Lower lobe of right lung (tissue), 2 donors: ENCODE results near the gene UNC45A. TPM values are rescaled to one million over a fixed set of nuclear protein-coding genes. Genes with fewer than 3 reads are reported as not detected.
A peak's percentile ranks its signal among the peaks of the same experiment; 100 is the strongest.

Source experiments
- ATAC-seq, 2 donors: fragments of 200-7000 bp; cut with Tn5 transposase; one replicate each; pipeline ENCODE4 v1.9.1; 2020 to 2022; ENCODE audit warnings: mild to moderate bottlenecking in 2 of 2, moderate library complexity in 2 of 2
- DNase-seq: peaks from one replicate; pipeline ENCODE4 v3.0.0-alpha.2; 2020
- H3K27ac ChIP-seq: fragments of 200-600 bp; one replicate; pipeline ENCODE4 v1.8.0; 2022
- H3K27me3 ChIP-seq: fragments of 200-600 bp; one replicate; pipeline ENCODE4 v1.8.0; 2022; ENCODE audit warnings: low read depth
- H3K36me3 ChIP-seq: fragments of 200-600 bp; one replicate; pipeline ENCODE4 v1.8.0; 2022; ENCODE audit warnings: mild to moderate bottlenecking
- H3K4me1 ChIP-seq: fragments of 200-600 bp; one replicate; pipeline ENCODE4 v1.8.0; 2022
- H3K4me3 ChIP-seq: fragments of 200-600 bp; one replicate; pipeline ENCODE4 v1.8.0; 2022; ENCODE audit warnings: mild to moderate bottlenecking
- H3K9me3 ChIP-seq: fragments of 200-600 bp; one replicate; pipeline ENCODE4 v1.8.0; 2022
- intact Hi-C: fragments of 100-400 bp; cut with DNase I; formaldehyde crosslinking; loops from one replicate; pipeline ENCODE4 v1.11.0; 2022
- total RNA-seq: library from RNA; stranded (reverse); fragmentation: NEBNext Ultra II Directional; extraction: Animal tissue kit (Norgen Biotek cat#: 25700); gene quantifications from one replicate; pipeline ENCODE4 v1.2.1, GENCODE V29; 2021
- TF ChIP-seq, protein P1 (sequence below): fragments of 200-600 bp; IDR thresholded peaks from one replicate; pipeline ENCODE4 v1.8.0; 2022; ENCODE audit warnings: antibody characterized with exemption, mild to moderate bottlenecking
- donor health status: DM: no; HTN: yes; CAD: no; lungs with severe emphysema.

Gene UNC45A
- total RNA-seq, 1 donor from 2014 or later = 50.4 TPM

DNA sequence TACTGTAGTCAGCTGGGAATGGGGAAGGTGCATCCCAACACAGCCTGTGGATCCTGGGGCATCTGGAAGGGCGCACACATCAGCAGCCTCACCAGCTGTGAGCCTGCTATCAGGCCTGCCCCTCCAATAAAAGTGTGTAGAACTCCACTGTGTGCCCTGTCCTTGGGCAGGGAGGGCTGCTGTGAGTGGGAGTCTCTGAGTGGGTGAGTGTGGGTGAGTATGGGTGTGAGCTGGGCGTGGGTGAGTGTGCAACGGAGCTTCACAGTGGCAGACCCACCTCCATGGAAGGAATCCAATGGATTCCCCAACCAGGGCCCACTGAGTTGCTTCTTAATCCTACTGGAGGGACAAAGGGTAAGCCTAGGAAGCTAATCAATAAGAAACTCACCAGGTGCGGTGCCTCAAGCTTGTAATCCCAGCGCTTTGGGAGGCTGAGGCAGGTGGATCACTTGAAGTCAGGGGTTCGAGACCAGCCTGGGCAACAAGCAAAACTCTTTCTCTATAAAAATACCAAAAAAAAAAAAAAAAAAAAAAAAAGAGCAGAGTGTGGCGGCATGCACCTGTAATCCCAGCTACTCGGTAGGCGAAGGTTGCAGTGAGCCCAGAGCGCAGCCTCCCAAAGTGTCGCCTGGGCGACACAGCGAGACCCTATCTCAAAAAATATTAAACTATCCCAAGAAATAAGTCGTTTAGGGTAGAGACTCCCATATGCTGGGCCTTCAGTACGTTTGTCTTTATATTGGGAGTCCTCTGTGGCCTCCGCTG, 19.0 kb downstream of the UNC45A start:
- Histone ChIP-seq H3K4me3 (peak overlapping the region; percentile 89), H3K36me3 (peaks cover 50% of the 10 kb centered on the region), H3K4me1 (peaks cover 31% of the 10 kb centered on the region), H3K27me3 (no peaks in the 10 kb centered on the region), H3K27ac (peak overlapping the region; percentile 97), H3K9me3 (no peaks in the 10 kb centered on the region)
- DNase-seq (no peak), ATAC-seq (no peak)
- intact Hi-C loops = no loop called here
- TF ChIP-seq, protein P1, sequence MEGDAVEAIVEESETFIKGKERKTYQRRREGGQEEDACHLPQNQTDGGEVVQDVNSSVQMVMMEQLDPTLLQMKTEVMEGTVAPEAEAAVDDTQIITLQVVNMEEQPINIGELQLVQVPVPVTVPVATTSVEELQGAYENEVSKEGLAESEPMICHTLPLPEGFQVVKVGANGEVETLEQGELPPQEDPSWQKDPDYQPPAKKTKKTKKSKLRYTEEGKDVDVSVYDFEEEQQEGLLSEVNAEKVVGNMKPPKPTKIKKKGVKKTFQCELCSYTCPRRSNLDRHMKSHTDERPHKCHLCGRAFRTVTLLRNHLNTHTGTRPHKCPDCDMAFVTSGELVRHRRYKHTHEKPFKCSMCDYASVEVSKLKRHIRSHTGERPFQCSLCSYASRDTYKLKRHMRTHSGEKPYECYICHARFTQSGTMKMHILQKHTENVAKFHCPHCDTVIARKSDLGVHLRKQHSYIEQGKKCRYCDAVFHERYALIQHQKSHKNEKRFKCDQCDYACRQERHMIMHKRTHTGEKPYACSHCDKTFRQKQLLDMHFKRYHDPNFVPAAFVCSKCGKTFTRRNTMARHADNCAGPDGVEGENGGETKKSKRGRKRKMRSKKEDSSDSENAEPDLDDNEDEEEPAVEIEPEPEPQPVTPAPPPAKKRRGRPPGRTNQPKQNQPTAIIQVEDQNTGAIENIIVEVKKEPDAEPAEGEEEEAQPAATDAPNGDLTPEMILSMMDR = no peak

GRCh38 chr15:90954712-90955623, 19.9 kb downstream of the UNC45A start, which contains the start of gene RCCD1:
TSS of gene RCCD1 (plus strand) at chr15:90954884. CDS start at chr15:90956735, 1,851 bp downstream.
- Histone ChIP-seq H3K36me3 (peaks cover 44% of the 10 kb centered on the region), H3K4me1 (peaks cover 31% of the 10 kb centered on the region), H3K4me3 (peak within 1 kb of the TSS; percentile 89), H3K27ac (peak within 1 kb of the TSS; percentile 97), H3K27me3 (no peaks in the 10 kb centered on the region), H3K9me3 (no peaks in the 10 kb centered on the region)
- ATAC-seq (peak; percentile 96 to 97), DNase-seq (peak; percentile 98)
- intact Hi-C loops = no loop called here
- TF ChIP-seq, protein P1 = no peak

- intact Hi-C loops = no loop called here
- H3K36me3 ChIP-seq = peaks cover 43% of the 10 kb centered on the region
- DNase-seq (no peak), ATAC-seq (no peak)
- no peaks in the 10 kb centered on the region for H3K27me3 ChIP-seq
- peak overlapping the region; percentile 89 for H3K4me3 ChIP-seq
- no peaks in the 10 kb centered on the region for H3K9me3 ChIP-seq
- TF ChIP-seq, protein P1 = no peak
- no peak overlapping the region for H3K27ac ChIP-seq
- H3K4me1 ChIP-seq = peaks cover 31% of the 10 kb centered on the region
These were observed 20.7 kb downstream of the UNC45A start for GRCh38 chr15:90955624-90956273.

GRCh38 chr15:90956274-90957030, 21.4 kb downstream of the UNC45A start:
- peak; percentile 65 to 66 for ATAC-seq
- Histone ChIP-seq H3K4me1 (peaks cover 31% of the 10 kb centered on the region), H3K4me3 (peak overlapping the region; percentile 67), H3K36me3 (peaks cover 43% of the 10 kb centered on the region), H3K27ac (peak overlapping the region; percentile 36), H3K27me3 (no peaks in the 10 kb centered on the region), H3K9me3 (no peaks in the 10 kb centered on the region)
- intact Hi-C loops = no loop called here
- TF ChIP-seq, protein P1 = peak; percentile 97
- DNase-seq = peak; percentile 84
